Medulla oblongata (tissue), 1 donor: ENCODE data around the gene GOLPH3L.
"Not testable (repeated sequence)": the region's sequence is repeated elsewhere in the genome, so short reads cannot be mapped to it uniquely, and the experiment has no call there.

Experiments used
- DNase-seq: peaks from one replicate; pipeline ENCODE4 v3.0.0-alpha.2; 2015; ENCODE audit errors: extremely low spot score

Gene GOLPH3L

DNA sequence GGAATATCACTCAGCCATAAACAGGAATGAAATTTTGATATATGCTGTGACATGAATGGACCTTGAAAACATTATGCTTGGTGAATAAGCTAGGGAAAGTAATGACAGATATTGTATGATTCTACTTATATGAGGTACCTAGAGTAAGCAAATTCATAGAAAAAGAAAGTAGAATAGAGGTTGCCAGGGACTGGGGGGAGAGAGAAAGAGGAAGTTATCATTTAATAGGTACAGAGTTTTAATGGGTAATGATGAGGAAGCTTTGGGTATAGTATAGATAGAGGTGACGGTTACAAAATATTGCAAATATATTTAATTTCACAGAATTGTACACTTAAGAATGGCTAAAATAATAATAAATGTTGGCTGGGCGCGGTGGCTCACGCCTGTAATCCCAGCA lies 36.4 kb downstream of the GOLPH3L start:
- no peak for DNase-seq

DNA sequence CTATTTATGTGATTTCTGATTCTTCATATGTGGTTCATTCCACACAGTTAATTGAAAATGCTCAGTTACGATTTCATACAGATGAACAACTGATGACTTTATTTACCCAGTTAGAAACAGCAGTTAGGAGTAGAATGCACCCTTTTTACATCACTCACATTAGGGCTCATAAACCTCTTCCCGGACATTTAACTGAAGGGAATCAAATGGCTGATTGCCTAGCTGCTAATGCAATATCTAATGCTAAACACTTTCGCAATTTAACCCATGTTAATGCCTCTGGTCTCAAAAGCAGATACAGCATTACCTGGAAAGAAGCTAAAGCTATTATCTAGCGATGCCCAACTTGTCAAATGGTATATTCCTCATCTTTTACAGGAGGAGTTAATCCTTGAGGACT lies 39.9 kb downstream of the GOLPH3L start:
- not testable (repeated sequence) for DNase-seq

DNA sequence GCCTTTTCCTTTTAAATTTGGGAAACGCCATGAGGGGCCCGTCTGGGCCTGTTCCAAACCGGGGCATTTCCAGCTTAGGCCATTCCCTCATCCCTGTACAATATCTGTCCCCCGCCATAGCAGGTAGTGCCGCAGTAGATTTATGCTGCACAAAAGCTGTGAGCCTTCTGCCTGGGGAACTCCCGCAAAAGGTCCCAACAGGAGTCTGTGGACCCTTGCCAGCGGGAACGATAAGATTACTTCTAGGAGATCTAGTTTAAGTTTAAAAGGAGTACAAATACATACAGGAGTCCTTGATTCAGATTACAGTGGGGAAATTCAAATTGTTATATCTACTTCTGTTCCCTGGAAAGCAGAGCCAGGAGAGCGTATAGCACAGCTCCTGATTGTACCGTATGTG lies 42.3 kb downstream of the GOLPH3L start:
- not testable (repeated sequence) for DNase-seq

DNA sequence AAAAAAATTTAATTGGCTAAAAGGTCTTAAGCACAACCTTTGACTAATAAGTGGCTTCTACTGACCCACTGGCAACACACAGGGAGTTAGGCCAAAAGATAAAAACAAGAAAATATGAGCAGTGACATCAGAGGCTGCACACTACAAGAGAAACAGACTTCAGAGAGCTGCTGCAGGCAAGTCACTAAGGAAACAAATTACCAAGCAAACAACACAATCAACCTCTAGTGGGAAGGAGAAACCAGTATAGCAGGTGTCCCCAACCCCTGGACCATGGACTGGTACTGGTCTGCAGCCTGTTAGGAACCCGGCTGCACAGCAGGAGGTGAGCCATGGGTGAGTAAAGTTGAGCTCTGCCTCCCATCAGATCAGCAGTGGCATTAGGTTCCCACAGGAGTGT lies 46.8 kb downstream of the GOLPH3L start:
- no peak for DNase-seq

DNA sequence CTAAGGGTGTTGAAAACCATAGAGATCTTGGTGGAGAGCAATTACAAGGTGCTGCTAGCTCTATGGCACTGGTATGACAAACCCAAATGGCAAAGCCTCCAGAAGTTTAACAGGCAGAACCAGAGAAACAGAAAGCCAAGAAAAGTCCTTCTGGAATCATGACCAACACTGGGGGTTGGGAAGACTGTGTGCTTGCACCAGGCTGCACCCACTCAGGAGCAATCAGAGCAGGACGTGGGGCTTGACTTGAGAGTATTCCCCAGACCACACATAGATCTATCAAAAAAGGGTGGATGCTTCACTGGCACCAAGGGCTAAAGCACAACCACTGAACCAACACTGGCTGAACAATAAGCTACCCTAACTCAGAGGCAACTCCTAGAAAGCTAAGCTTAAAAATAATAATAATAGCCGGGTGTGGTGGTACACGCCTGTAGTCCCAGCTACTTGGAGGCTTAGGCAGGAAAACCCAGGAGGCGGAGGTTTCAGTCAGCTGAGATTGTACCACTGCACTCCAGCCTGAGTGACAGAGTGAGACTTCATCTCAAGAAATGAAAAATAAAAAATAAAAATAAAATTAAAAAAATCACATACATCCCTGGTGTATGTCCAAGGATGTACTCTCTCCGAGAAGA lies 47.4 kb downstream of the GOLPH3L start:
- DNase-seq: no peak

DNA sequence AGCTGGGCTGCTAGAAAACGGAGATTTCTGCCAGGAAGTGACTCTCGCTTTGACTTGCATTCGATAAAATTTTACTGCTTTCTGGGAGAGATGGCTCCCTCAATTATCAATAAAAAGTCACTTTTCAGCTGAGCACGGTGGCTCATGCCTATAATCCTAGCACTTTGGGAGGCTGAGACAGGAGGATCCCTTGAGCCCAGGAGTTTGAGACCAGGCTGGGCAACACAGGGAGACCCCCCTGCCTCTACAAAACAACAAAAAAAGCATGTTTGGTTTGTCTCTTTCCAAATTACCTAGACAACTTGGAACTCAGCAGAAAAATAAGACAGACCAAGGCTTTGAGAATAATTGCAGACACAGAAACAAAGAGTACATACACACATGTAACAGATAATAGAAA lies 54.7 kb downstream of the GOLPH3L start:
- DNase-seq: no peak

DNA sequence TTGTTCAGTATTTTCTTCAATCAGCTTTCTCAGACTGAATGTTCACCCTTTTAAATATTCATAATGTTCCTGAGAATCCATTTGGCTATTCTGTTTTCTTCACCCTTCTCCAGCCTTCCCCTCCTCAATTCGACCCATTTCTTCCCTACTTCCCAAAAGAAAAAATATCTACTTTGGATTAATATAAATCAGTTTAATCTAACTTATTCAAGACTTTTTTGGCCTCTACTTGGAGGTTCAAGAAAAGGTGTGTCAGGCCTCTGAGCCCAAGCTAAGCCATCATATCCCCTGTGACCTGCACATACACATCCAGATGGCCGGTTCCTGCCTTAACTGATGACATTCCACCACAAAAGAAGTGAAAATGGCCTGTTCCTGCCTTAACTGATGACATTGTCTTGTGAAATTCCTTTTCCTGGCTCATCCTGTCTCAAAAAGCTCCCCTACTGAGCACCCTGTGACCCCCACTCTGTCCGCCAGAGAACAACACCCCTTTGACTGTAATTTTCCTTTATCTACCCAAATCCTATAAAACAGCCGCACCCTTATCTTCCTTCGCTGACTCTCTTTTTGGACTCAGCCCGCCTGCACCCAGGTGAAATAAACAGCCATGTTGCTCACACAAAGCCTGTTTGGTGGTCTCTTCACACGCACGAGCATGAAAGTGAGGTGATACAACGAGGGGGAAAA lies 55.7 kb downstream of the GOLPH3L start:
- not testable (repeated sequence) for DNase-seq

DNA sequence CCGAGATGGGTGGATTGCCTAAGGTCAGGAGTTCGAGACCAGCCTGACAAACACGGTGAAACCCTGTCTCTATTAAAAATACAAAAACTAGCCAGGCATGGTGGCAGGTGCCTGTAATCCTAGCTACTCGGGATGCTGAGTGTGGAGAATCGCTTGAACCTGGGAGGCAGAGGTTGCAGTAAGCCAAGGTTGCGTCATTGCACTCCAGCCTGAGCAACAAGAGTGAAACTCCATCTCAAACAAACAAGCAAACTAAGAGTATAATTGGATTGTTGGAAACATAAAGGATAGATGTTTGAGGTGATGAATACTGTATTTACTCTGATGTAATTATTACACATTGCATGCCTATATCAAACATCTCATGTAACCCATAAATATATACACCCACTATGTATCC lies 58.5 kb downstream of the GOLPH3L start:
- not testable (repeated sequence) for DNase-seq

DNA sequence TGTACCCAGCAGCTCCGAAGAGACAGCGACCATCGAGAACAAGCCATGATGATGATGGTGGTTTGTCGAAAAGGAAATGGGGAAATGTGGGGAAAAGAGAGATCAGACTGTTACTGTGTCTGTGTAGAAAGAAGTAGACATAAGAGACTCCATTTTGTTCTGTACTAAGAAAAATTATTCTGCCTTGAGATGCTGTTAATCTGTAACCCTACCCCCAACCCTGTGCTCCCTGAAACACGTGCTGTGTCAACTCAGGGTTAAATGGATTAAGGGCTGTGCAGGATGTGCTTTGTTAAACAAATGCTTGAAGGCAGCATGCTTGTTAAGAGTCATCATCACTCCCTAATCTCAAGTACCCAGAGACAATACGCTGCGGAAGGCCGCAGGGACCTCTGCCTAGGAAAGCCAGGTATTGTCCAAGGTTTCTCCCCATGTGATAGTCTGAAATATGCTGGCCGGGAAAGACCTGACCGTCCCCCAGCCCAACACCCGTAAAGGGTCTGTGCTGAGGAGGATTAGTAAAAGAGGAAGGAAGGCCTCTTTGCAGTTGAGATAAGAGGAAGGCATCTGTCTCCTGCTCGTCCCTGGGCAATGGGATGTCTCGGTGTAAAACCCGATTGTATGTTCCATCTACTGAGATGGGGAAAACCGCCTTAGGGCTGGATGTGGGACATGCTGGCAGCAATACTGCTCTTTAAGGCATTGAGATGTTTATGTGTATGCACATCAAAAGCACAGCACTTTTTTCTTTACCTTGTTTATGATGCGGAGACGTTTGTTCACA lies 61.9 kb downstream of the GOLPH3L start:
- not testable (repeated sequence) for DNase-seq

DNA sequence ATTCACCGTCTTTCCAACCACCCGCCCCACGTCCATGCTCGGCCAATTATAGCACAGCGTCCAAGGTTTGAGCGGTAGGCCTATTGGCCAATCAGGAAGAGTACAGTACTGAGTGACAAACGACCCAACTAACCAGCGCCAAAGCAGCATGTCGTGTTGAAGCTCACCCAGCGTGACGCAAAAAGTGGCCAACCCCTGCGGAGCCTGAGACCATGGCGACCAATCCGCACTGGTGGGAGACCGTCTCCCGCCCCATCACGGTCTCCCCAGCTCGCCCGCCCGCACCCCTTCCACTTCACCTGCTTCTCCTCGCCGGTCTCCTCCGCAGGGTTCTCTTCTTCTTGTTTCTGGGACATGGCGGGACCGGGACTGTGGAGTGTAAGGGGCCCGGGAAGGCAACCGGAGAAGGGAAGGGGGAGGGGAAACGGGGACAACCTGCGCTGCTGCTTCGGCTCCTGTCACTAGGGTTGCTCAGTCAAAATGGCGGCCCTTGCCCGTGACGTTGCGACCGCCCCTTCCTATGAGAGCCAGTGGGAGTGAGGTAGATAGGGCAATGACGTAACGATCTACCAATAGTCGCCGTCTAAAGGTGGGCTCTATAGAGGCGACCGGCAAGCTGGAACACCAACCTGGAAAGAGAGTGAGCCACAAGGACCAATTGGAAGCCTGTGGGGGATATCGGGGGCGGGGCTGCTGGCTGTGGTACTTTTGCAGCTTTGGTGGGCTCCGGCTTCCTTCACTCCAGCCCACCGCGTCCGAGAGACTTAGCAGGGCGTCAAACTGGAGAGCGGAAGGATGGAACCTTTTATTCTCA lies 67.6 kb downstream of the GOLPH3L start, which contains the start of gene ENSA:
Gene ENSA, minus strand, starts transcription at position 498 of the 814 bp plus-strand sequence. Its CDS starts 142 bp downstream, at position 356.
- peak; percentile 100 for DNase-seq

DNA sequence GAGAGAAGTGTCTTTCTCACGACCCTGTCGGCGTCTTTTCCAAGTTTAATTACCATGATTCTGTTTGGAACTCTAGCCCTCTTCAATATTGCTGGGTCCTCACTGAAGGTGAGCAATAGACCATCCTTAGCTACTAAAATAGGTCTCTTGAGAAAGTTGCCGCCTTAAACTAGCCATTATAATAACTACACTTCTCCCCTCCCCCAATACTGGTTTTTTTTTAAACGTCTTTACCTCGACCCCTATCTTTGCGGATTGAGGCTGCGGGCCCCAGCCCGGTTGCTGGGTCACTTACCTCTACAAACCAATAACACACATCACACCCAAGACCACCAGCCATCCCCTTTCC lies 68.2 kb downstream of the GOLPH3L start:
- DNase-seq: no peak

DNA sequence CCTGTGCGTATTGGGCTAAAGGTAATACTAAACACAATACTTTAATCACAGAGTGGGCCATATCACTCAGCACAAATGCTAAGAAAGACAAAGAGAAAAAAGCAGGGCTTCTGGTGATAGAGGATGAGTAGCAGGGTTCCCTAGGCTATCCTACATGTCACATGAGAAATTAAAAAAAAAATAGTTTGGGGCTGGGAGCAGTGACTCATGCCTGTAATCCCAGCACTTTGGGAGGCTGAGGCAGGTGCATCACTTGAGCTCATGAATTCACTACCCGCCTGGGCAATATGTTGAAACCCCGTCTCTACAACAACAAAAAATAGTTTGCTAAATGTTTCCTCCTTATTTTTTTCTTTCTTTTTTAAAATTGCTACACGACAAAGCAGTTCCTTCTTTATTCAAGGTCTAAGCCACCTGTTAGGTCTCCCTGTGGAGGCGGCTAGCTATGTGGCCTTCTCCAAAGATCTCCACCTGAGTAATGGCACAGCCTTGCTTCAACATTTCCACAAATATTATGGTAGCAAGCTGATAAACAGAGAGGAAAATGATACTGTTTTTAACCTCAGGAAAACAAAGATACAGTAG lies 69.0 kb downstream of the GOLPH3L start:
- no peak for DNase-seq

DNA sequence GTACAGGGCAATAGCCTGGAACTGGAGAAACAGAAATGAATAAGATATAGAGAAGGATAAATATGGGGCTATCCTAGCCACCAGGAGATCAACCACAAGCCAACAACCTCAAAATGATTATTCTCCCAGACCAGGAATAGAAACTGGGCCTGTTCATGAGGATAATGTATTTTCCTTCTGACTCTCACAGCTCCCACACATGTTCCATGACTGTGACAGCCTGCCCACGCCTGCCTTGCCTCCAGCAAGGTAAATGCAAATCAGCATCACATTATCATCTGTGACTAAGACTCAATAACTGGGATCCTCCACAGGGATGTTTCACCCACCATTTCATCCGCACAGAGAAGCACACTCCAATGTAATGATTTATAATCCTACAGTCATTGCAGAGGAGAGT lies 70.8 kb downstream of the GOLPH3L start:
- DNase-seq: no peak

DNA sequence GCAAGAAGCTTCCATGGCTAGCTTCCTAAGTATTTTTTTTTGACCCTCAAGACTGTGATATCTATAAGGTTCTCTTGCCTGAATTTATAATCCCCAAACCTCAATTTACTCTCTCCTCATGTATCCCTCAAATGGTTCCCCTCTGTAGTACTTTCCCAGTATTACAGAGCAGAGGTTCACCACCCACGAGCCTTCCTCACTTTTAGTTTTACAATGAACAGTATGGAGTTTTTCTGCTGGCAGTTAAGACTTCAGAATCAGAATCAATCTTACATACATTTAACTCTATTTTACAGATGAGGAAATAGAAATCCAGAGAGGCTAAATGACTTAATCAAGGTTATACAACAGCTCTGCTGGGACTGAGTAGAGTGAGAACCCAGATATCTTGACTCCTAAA lies 72.4 kb downstream of the GOLPH3L start:
- not testable (repeated sequence) for DNase-seq

DNA sequence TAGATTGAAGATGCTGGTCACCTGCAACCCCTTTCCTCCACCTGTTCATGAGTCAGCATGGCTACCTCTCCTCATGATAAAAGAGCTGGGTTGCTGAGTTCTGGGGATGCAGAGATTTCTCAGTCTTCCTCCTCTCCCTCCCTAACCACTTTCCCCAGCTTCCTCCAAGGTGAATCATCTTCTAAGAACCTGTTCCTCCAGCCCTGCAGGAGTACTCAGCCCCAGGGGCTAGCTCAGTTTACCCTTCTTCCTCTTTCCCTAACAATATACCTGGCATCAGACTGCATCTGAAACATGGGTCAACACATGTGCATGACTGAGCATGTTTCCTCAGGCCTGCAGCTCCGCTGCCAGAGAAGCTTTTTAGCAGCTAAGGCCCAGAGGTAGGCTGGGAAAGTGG lies 72.8 kb downstream of the GOLPH3L start:
- not testable (repeated sequence) for DNase-seq

DNA sequence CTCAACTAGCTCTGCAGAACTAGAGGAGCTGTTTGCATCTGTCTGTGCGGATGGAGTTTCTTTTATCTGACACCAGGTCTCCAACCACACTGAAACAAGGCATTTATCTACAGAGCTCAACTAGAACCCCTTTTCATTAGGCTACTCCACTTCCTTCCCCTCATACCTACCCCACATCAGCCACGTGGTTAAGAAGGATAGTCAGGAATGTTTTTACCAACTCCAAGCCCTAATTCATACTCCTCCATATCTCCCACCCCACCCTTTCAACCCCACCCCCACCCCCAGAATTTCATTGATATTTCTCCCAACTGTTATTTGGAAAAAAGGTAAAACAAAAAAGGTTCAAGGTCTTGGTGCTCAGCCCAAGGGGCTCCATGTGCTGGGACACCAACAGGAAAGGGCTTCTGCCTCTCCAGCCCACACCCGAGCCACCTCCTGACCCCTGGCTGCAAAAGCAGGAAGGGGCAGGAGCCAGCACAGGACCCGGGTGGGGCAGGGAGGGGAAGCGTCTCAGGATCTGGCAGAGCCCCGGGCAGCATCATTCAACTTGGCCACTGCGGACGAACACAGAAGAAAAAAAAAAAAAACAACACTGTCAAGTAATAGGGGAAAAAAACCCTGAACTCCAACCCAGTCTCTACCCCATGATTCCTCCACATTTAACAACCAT lies 74.5 kb downstream of the GOLPH3L start:
- no peak for DNase-seq

DNA sequence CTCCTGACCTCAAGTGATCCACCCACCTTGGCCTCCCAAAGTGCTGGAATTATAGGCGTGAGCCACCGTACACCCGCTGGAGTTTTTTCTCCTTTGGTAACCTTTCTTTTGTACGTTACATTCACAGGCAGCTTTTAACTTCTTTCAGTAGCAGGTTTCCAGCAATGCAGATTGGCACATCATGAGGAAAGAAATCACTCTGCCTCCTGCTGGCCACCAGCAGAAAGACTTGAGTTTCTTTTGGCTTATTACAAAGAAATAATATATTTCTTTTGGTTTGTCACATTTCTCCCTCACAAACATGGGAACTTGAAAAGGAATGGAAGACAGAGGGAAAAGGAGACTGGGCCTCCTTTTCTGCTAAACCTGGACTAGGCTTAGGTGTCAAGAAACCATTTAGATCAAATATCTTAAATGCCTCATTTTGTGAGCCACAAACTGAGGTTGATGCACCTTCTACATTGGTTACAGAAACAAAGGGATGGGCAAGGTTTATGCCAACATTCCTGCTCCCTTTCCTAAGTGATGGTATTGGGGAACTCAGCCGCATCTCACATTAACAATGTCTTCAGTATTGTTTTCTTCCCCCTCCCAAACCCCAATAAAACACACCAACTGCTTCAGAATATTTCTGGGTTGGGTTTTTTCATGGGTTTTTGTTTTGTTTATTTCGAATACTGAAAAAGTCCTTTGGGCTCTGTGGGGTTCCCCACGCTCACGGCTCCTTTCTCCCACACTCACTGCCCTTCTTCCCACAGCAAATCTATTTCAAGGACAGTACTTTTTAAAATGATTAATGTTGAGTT lies 75.3 kb downstream of the GOLPH3L start:
- DNase-seq: peak; percentile 55

DNA sequence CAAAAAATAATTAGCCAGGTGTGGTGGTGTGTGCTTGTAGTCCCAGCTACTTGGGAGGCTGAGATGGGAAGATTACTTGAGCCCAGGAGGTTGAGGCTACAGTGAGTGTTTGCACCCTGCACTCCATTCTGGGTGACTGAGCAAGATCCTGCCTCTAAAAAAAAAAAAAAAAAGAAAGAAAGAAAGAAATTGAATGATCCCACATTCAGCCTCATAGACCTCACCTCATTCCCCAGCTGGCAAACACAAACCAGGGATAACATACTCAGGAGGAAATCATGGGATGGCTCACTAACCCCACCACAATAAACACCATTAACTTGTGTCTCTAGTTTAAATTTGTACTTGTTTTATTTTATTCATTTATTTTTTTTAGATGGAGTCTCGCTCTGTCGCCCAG lies 76.0 kb downstream of the GOLPH3L start:
- DNase-seq: no peak

DNA sequence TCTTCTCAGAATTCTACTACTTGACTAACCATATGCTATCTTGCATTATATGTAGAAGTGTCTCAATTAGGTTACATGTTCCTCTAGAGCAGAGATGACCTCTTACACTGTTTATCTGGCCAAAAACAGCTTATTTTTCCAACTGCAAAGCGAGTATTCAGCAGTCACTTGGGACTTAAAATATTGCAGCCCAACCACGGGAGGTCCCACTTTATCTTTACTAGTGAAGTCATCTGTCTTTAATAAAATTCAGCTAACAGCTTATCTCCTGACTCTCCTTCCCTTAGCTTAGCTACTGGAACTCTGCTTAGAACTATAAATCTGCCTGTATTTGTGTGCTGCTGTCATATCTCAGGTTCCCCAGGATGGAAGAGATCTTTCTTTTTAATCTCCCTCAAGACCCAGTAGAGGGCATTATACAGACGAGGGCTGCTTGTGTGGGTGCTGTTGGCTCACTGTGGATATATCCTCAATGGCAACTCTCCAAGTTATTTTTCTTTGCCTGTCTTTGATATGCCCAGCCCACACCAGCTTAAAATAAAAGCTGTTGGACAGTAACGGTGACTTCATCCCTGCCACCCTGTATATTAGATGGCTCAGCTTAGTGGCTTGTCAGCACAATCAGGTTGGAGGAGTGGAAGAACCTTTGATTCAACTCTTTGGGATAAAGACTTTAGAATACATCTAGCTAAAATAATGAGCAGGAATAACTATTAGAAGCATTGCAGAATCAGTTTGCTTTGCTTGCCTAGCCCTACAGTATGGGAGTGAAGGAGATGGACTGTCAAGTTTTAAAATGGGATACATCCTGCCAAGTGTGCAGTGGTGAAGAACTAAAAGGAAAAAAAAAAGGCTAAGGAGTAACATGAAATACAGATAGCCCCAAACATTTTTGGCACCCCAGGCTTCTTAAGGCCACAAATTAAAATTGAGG lies 77.1 kb downstream of the GOLPH3L start:
- DNase-seq: peak; percentile 26
